Keratinocyte (primary cell): ENCODE measurements around the gene SAMD10. TPM values are rescaled to one million over a fixed set of nuclear protein-coding genes. Genes with fewer than 3 reads are reported as not detected.

Source experiments
- DNase-seq: peaks from one replicate; pipeline ENCODE4 v3.0.0-alpha.2; 2011; ENCODE audit warnings: low read depth, missing footprints, low spot score
- FAIRE-seq: peaks from 2 replicates; lab custom pipeline; 2011; peaks lifted over from hg19 to GRCh38; lab: Jason Lieb, UNC
- H2AFZ ChIP-seq: 2 replicates; pipeline ENCODE4 v1.6.0; 2012; ENCODE audit warnings: low read length, control low read depth, inconsistent platforms; ENCODE audit not compliant: control insufficient read depth
- H3K27ac ChIP-seq: 2 replicates; pipeline ENCODE4 v1.5.1; 2011; ENCODE audit warnings: low read length; ENCODE audit not compliant: control insufficient read depth, insufficient read depth
- H3K27me3 ChIP-seq: 3 replicates; pipeline ENCODE4 v1.6.0; 2011; ENCODE audit warnings: low read length; ENCODE audit not compliant: control insufficient read depth, insufficient read depth; ENCODE audit errors: extremely low read depth
- H3K36me3 ChIP-seq, 2 experiments: 2 replicates in 1 of 2; 3 replicates in 1 of 2; pipeline ENCODE4 v1.5.1; 2011; ENCODE audit warnings: low read length in 2 of 2, mild to moderate bottlenecking in 1 of 2; ENCODE audit not compliant: control insufficient read depth in 2 of 2, insufficient read depth in 2 of 2; ENCODE audit errors: extremely low read depth in 1 of 2
- H3K4me1 ChIP-seq: 3 replicates; pipeline ENCODE4 v1.5.1; 2011; ENCODE audit warnings: low read length; ENCODE audit not compliant: control insufficient read depth, insufficient read depth; ENCODE audit errors: extremely low read depth
- H3K4me2 ChIP-seq: 3 replicates; pipeline ENCODE4 v1.6.0; 2011; ENCODE audit warnings: low read depth, low read length; ENCODE audit not compliant: control insufficient read depth, insufficient read depth; ENCODE audit errors: extremely low read depth
- H3K4me3 ChIP-seq, 3 experiments: fragments of 200-600 bp in 1 of 3; sonication (generic) in 1 of 3; 2 replicates in 2 of 3; 3 replicates in 1 of 3; pipeline ENCODE4 v1.5.1; 2011 to 2016; ENCODE audit warnings: low read length in 3 of 3, mild to moderate bottlenecking in 3 of 3, control low read depth in 2 of 3, inconsistent platforms in 1 of 3, low read depth in 1 of 3, mixed read lengths in 1 of 3, mixed run types in 1 of 3, moderate library complexity in 1 of 3; ENCODE audit not compliant: control insufficient read depth in 2 of 3, insufficient read depth in 2 of 3; ENCODE audit errors: extremely low read depth in 1 of 3
- H3K79me2 ChIP-seq: 2 replicates; pipeline ENCODE4 v1.6.0; 2012; ENCODE audit warnings: low read length; ENCODE audit not compliant: control insufficient read depth, insufficient read depth
- H3K9ac ChIP-seq: 3 replicates; pipeline ENCODE4 v1.6.0; 2011; ENCODE audit warnings: low read length; ENCODE audit not compliant: control insufficient read depth, insufficient read depth; ENCODE audit errors: extremely low read depth
- H3K9me1 ChIP-seq: 3 replicates; pipeline ENCODE4 v1.6.0; 2011; ENCODE audit warnings: low read length; ENCODE audit not compliant: control insufficient read depth, insufficient read depth; ENCODE audit errors: extremely low read depth
- H3K9me3 ChIP-seq: 2 replicates; pipeline ENCODE4 v1.5.1; 2012; ENCODE audit warnings: low read depth, low read length; ENCODE audit not compliant: control insufficient read depth
- H4K20me1 ChIP-seq: 3 replicates; pipeline ENCODE4 v1.6.0; 2011; ENCODE audit warnings: low read length; ENCODE audit not compliant: control insufficient read depth, insufficient read depth; ENCODE audit errors: extremely low read depth
- CTCF ChIP-seq, 3 experiments: IDR thresholded peaks in 1 of 3; conservative IDR thresholded peaks in 1 of 3; optimal IDR thresholded peaks in 1 of 3; 2 replicates in 2 of 3; 3 replicates in 1 of 3; pipeline versions ENCODE3 to v1.5.1; 2011; ENCODE audit warnings: low read length in 3 of 3, mild to moderate bottlenecking in 3 of 3, moderate library complexity in 2 of 3, control low read depth in 1 of 3, inconsistent platforms in 1 of 3; ENCODE audit not compliant: insufficient read depth in 2 of 3; ENCODE audit errors: extremely low read depth in 1 of 3
- EZH2 ChIP-seq: IDR thresholded peaks from one replicate; pipeline ENCODE4 v1.6.1; 2012; ENCODE audit warnings: inconsistent platforms, mild to moderate bottlenecking, low read length, moderate library complexity
- dilution Hi-C: fragments of 300-500 bp; cut with MboI; formaldehyde crosslinking; loops from one replicate; pipeline ENCODE4 v1.7.0; 2020; ENCODE audit warnings: low sequenced_read_pairs; ENCODE audit not compliant: extremely low pct_ligation_motif_present
- polyA plus RNA-seq, 5 experiments: library from polyadenylated mRNA; depleted of rRNA in 3 of 5; stranded (reverse) in 3 of 5; stranded (forward) in 1 of 5; unstranded in 1 of 5; fragments of >200 nt; gene quantifications; 1 replicate in 1 of 5; 2 replicates in 3 of 5; 3 replicates in 1 of 5; pipeline versions ENCODE4 v1.2.1 to v1.2.3, GENCODE V29; 2011 to 2012; ENCODE audit warnings: missing spikeins in 2 of 5, low read depth in 1 of 5, low replicate concordance in 1 of 5

Gene SAMD10
- polyA plus RNA-seq, 1 donor (not counting 4 experiments of a cell fraction or from before 2014, with no cell fraction given), result 0.45 TPM

DNA sequence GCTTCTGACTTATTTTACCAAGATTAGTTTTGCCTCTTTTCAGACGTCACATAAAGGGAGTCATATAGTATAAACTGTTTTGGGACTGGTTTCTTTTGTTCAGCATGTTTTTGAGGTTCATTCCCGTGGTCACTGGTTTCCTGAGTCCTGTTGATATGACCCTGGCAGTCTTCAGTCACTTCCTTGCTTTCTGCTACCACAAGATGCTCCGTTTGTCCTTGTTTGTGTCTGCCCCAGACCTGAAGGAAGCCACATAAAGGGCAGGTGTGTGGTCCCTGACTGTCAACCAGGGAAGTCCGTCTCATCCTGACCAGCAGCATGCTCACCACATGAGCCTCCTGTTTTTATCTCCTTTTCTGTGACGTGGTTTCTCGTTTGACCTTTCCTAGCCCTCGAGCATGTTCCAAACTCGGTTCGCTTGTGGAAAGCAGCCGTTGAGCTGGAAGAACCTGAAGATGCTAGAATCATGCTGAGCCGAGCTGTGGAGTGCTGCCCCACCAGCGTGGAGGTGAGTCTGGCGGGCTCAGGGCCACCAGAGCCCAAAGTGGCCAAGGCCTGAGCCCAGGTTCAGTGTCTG lies 30.5 kb upstream of the SAMD10 start:
- DNase-seq, result no peak
- peaks cover 3% of the 10 kb centered on the region for H3K79me2 ChIP-seq
- no peak overlapping the region for H3K27ac ChIP-seq
- FAIRE-seq, result no peak
- no peak overlapping the region for H2AFZ ChIP-seq
- no peaks in the 10 kb centered on the region for H3K9me1 ChIP-seq
- H3K4me2 ChIP-seq, result no peak overlapping the region
- TF ChIP-seq EZH2 (no peak), CTCF (optimal IDR thresholded peaks at IDR 0.05 in 1 of 3, IDR thresholded peaks at IDR 0.05 in 1 of 3, conservative IDR thresholded peaks at IDR 0.05 in 1 of 3; ENCODE audit: extremely low read depth in 1 of 3, insufficient read depth in 2 of 3, low read length in 3 of 3) (no peak)
- H4K20me1 ChIP-seq, result no peaks in the 10 kb centered on the region
- H3K4me1 ChIP-seq, result peaks cover 9% of the 10 kb centered on the region
- H3K9me3 ChIP-seq, result no peaks in the 10 kb centered on the region
- peaks cover 23 to 37% of the 10 kb centered on the region in 2 experiments for H3K36me3 ChIP-seq
- dilution Hi-C loops, result no loop called here
- H3K9ac ChIP-seq, result no peak overlapping the region
- H3K4me3 ChIP-seq, result no peak overlapping the region
- H3K27me3 ChIP-seq, result no peaks in the 10 kb centered on the region

DNA sequence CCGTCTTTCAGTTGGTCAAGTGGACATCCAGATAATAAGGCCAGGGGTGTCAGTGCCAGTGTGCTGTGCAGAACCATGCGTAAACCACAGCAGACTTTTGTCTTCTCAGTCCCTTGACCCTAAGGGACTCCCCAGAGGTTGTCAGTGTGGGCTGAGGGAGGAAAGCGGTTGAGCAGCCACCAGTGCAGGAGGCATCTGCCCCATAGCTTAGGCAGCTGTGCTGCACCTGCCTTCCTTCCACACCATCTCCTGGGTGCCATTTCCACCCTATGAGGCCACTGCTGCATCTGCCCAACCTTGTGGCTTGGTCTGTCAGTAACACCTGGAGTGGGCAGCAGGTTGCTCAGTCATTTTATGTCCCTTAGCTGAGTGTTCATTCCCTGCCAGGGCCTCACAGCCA lies 27.5 kb upstream of the SAMD10 start:
- DNase-seq, result no peak
- dilution Hi-C loops, result no loop called here
- Histone ChIP-seq H3K9me1 (no peaks in the 10 kb centered on the region), H3K4me2 (no peak overlapping the region), H2AFZ (no peak overlapping the region), H3K4me1 (peaks cover 9% of the 10 kb centered on the region), H3K9me3 (no peaks in the 10 kb centered on the region), H3K36me3 (peaks cover 32 to 33% of the 10 kb centered on the region in 2 experiments), H4K20me1 (no peaks in the 10 kb centered on the region), H3K4me3 (no peak overlapping the region), H3K27me3 (no peaks in the 10 kb centered on the region), H3K9ac (no peak overlapping the region), H3K79me2 (peaks cover 3% of the 10 kb centered on the region), H3K27ac (no peak overlapping the region)
- TF ChIP-seq EZH2, result no peak
- no peak for TF ChIP-seq CTCF (optimal IDR thresholded peaks at IDR 0.05 in 1 of 3, IDR thresholded peaks at IDR 0.05 in 1 of 3, conservative IDR thresholded peaks at IDR 0.05 in 1 of 3; ENCODE audit: extremely low read depth in 1 of 3, insufficient read depth in 2 of 3, low read length in 3 of 3)
- FAIRE-seq, result no peak
